Trophoblast cell (in vitro differentiated cells and primary cell): Measurements from ENCODE around the gene TPMT.

Experiments
- DNase-seq, 2 donors: peaks; one replicate each; pipeline ENCODE4 v3.0.0-alpha.2; 2016
- H2AFZ ChIP-seq: 2 replicates; pipeline ENCODE4 v1.6.1; 2013; ENCODE audit warnings: low read length, moderate library complexity, mild to moderate bottlenecking; ENCODE audit not compliant: insufficient read depth, poor library complexity
- H2AK5ac ChIP-seq: 2 replicates; pipeline ENCODE4 v1.6.1; 2013; ENCODE audit warnings: mild to moderate bottlenecking, low read length
- H2BK120ac ChIP-seq: 2 replicates; pipeline ENCODE4 v1.6.1; 2013; ENCODE audit warnings: low read length, mild to moderate bottlenecking, moderate library complexity; ENCODE audit not compliant: insufficient read depth, poor library complexity
- H2BK12ac ChIP-seq: 2 replicates; pipeline ENCODE4 v1.6.1; 2013; ENCODE audit warnings: mild to moderate bottlenecking, low read length, moderate library complexity
- H2BK5ac ChIP-seq: 2 replicates; pipeline ENCODE4 v1.6.1; 2013; ENCODE audit warnings: low read length, low read depth, moderate library complexity, mild to moderate bottlenecking; ENCODE audit not compliant: poor library complexity
- H3K14ac ChIP-seq: 2 replicates; pipeline ENCODE4 v1.6.1; 2013; ENCODE audit warnings: mild to moderate bottlenecking, low read length
- H3K18ac ChIP-seq: 2 replicates; pipeline ENCODE4 v1.6.1; 2013; ENCODE audit warnings: mild to moderate bottlenecking, low read length
- H3K23ac ChIP-seq: 2 replicates; pipeline ENCODE4 v1.6.1; 2013; ENCODE audit warnings: low read length
- H3K27ac ChIP-seq: 2 replicates; pipeline ENCODE4 v1.5.1; 2013; ENCODE audit warnings: low read depth, mild to moderate bottlenecking, inconsistent platforms, low read length, moderate library complexity
- H3K27me3 ChIP-seq: 2 replicates; pipeline ENCODE4 v1.6.1; 2013; ENCODE audit warnings: inconsistent platforms, mild to moderate bottlenecking, low read length, moderate library complexity; ENCODE audit not compliant: insufficient read depth
- H3K36me3 ChIP-seq, 2 experiments: 1 replicate in 1 of 2; 2 replicates in 1 of 2; pipeline ENCODE4 v1.6.1; 2013; ENCODE audit warnings: low read length in 2 of 2, mild to moderate bottlenecking in 2 of 2, moderate library complexity in 1 of 2; ENCODE audit not compliant: insufficient read depth in 2 of 2, control insufficient read depth in 1 of 2
- H3K4ac ChIP-seq: 2 replicates; pipeline ENCODE4 v1.6.1; 2013; ENCODE audit warnings: low read depth, mild to moderate bottlenecking, low read length, moderate library complexity
- H3K4me1 ChIP-seq, 2 experiments: 1 replicate in 1 of 2; 2 replicates in 1 of 2; pipeline ENCODE4 v1.6.1; 2013; ENCODE audit warnings: low read length in 2 of 2, mild to moderate bottlenecking in 2 of 2, moderate library complexity in 1 of 2; ENCODE audit not compliant: insufficient read depth in 2 of 2, control insufficient read depth in 1 of 2
- H3K4me2 ChIP-seq: 2 replicates; pipeline ENCODE4 v1.6.1; 2013; ENCODE audit warnings: inconsistent platforms, mild to moderate bottlenecking, low read length, moderate library complexity
- H3K4me3 ChIP-seq: 2 replicates; pipeline ENCODE4 v1.5.1; 2013; ENCODE audit warnings: mild to moderate bottlenecking, low read depth, low read length, inconsistent platforms
- H3K79me1 ChIP-seq: one replicate; pipeline ENCODE4 v1.6.1; 2013; ENCODE audit warnings: low read length
- H3K79me2 ChIP-seq: 2 replicates; pipeline ENCODE4 v1.6.1; 2013; ENCODE audit warnings: low read length, mild to moderate bottlenecking; ENCODE audit not compliant: control insufficient read depth, insufficient read depth, poor library complexity
- H3K9ac ChIP-seq: 2 replicates; pipeline ENCODE4 v1.6.1; 2013; ENCODE audit warnings: mild to moderate bottlenecking, low read length
- H3K9me3 ChIP-seq: 2 replicates; pipeline ENCODE4 v1.6.1; 2013; ENCODE audit warnings: low read depth, mild to moderate bottlenecking, control low read depth, inconsistent platforms, low read length; ENCODE audit not compliant: insufficient read depth
- H4K12ac ChIP-seq: 2 replicates; pipeline ENCODE4 v1.6.1; 2013; ENCODE audit warnings: low read depth, mild to moderate bottlenecking, low read length, moderate library complexity
- H4K8ac ChIP-seq: 2 replicates; pipeline ENCODE4 v1.6.1; 2013; ENCODE audit warnings: low read depth, mild to moderate bottlenecking, low read length, moderate library complexity
- H4K91ac ChIP-seq: one replicate; pipeline ENCODE4 v1.6.1; 2013; ENCODE audit warnings: low read depth, mild to moderate bottlenecking, low read length, moderate library complexity
- WGBS: extraction: QIAGEN DNeasy Blood & Tissue Kit; methylation state at CpG from one replicate; pipeline ENCODE4 v1.1.7; 2013; ENCODE audit warnings: missing lambda C conversion rate; ENCODE audit not compliant: insufficient read length, insufficient coverage; ENCODE audit errors: extremely low coverage; 5-methylcytosine and 5-hydroxymethylcytosine counted together

The TPMT gene

DNA sequence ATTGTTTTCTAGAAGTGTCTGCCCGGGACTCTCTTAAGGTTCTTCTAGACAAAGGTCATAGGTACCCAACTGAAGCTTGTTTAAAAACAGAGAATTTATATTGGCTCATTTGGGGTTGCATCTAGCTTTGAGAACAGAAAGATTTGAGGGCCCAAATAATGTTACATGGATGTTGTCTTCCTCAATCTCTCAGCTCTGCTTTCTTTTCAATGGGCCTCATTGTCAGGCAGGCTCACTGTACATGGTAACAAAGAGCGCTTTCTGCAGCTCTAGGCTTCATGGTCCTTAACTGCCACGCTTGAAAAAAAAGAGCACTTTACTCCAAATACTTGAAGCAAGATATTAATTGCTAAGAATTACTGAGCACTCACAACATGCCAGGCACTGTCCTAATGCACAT lies 54.6 kb downstream of the TPMT start:
- H3K14ac ChIP-seq = no peak overlapping the region
- no peak overlapping the region for H2BK5ac ChIP-seq
- H3K4me2 ChIP-seq = no peak overlapping the region
- no peak overlapping the region for H3K4ac ChIP-seq
- DNase-seq = no peak
- no peaks in the 10 kb centered on the region for H3K4me1 ChIP-seq
- no peak overlapping the region for H2BK12ac ChIP-seq
- H3K9ac ChIP-seq = no peak overlapping the region
- no peak overlapping the region for H4K91ac ChIP-seq
- no peaks in the 10 kb centered on the region for H3K79me2 ChIP-seq
- no peaks in the 10 kb centered on the region for H3K27me3 ChIP-seq
- H2AK5ac ChIP-seq = no peak overlapping the region
- H3K23ac ChIP-seq = no peak overlapping the region
- no peaks in the 10 kb centered on the region for H3K36me3 ChIP-seq
- no peaks in the 10 kb centered on the region for H3K9me3 ChIP-seq
- no peaks in the 10 kb centered on the region for H3K79me1 ChIP-seq
- no peak overlapping the region for H4K8ac ChIP-seq
- H3K27ac ChIP-seq = no peak overlapping the region
- H3K4me3 ChIP-seq = no peak overlapping the region
- H4K12ac ChIP-seq = no peak overlapping the region
- no peak overlapping the region for H2AFZ ChIP-seq
- H2BK120ac ChIP-seq = no peak overlapping the region
- no CpG with 5 or more reads among the region's 3 CpGs for WGBS
- no peak overlapping the region for H3K18ac ChIP-seq

DNA sequence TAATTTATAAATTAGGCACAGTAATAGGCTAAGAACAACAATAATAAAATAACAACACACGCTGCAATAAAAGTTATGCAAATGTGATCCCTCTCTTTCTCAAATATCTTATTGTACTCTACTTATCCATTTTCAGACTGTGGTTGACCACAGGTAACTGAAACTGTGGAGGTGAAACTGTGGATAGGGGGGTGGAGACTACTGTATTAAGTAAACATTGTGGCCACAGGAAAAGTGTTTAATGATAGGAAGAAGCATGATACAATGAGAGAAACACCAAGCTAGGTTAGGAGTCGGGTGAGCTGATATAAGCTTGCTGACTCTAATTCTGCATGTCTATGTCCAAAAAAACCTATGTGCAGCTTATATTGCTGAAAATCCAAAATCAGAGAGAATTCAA lies 55.4 kb downstream of the TPMT start:
- Histone ChIP-seq H3K18ac (no peak overlapping the region), H3K9ac (no peak overlapping the region), H2BK120ac (no peak overlapping the region), H3K27ac (no peak overlapping the region), H3K14ac (no peak overlapping the region), H3K79me2 (no peaks in the 10 kb centered on the region), H3K4me3 (no peak overlapping the region), H3K27me3 (no peaks in the 10 kb centered on the region), H4K12ac (no peak overlapping the region), H2BK12ac (no peak overlapping the region), H3K4me1 (no peaks in the 10 kb centered on the region), H3K4me2 (no peak overlapping the region), H4K8ac (no peak overlapping the region), H3K23ac (no peak overlapping the region), H3K79me1 (no peaks in the 10 kb centered on the region), H4K91ac (no peak overlapping the region), H3K9me3 (no peaks in the 10 kb centered on the region), H2AFZ (no peak overlapping the region), H3K36me3 (no peaks in the 10 kb centered on the region), H3K4ac (no peak overlapping the region), H2AK5ac (no peak overlapping the region), H2BK5ac (no peak overlapping the region)
- no CpG with 5 or more reads among the region's 2 CpGs for WGBS
- DNase-seq = no peak

DNA sequence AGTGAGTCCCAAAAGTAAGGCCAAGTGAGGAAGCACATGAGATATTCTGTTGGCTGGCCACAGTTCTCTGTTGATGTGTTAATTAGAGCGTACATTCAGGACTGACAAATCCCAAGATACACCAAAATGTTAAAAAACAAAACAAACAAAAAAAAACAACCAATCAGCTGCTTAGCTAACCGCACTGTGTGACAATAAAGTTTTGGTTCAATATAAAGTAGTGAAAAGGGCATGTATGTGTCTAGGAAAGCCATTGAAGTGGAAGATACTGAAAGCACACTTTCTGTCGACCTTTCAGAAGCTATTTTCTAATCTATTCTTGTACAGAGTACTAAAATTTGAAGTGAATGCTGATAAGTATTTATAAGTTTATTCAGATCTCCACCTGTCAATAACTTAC lies 58.5 kb downstream of the TPMT start:
- no CpG with 5 or more reads among the region's 3 CpGs for WGBS
- Histone ChIP-seq H3K9me3 (no peaks in the 10 kb centered on the region), H3K27me3 (no peaks in the 10 kb centered on the region), H3K27ac (no peak overlapping the region), H3K4me1 (no peaks in the 10 kb centered on the region), H2BK5ac (no peak overlapping the region), H3K23ac (no peak overlapping the region), H3K79me2 (no peaks in the 10 kb centered on the region), H2BK12ac (no peak overlapping the region), H2BK120ac (no peak overlapping the region), H3K14ac (no peak overlapping the region), H3K79me1 (no peaks in the 10 kb centered on the region), H2AFZ (no peak overlapping the region), H3K4me2 (no peak overlapping the region), H3K4ac (no peak overlapping the region), H4K12ac (no peak overlapping the region), H3K18ac (no peak overlapping the region), H3K9ac (no peak overlapping the region), H4K8ac (no peak overlapping the region), H4K91ac (no peak overlapping the region), H2AK5ac (no peak overlapping the region), H3K4me3 (no peak overlapping the region), H3K36me3 (no peaks in the 10 kb centered on the region)
- no peak for DNase-seq

DNA sequence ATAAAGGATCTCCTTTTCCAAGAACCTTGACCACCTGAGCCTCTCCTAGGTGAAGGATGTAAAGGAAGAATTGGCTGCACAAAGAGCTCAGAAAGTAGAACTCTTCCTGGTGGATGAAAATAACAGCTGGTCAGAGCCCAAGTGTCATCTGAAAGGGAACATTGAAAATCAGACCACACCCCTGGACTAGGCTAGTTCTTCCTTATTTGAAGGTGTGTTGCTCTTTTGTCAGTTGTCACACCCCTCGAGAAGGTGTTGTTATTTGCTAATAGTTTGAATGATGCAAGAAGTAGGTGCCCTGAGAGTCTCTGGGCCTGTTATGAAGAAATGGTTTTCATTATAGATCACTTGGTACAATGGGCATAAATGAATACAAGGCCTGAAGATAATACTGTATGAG lies 63.5 kb downstream of the TPMT start:
- no CpG with 5 or more reads among the region's 1 CpG for WGBS
- no peak overlapping the region for H4K91ac ChIP-seq
- H4K12ac ChIP-seq = no peak overlapping the region
- H2AK5ac ChIP-seq = no peak overlapping the region
- no peak overlapping the region for H3K4me2 ChIP-seq
- H3K23ac ChIP-seq = no peak overlapping the region
- no peak overlapping the region for H3K9ac ChIP-seq
- H2BK12ac ChIP-seq = no peak overlapping the region
- no peak overlapping the region for H2BK120ac ChIP-seq
- no peak overlapping the region for H4K8ac ChIP-seq
- H3K36me3 ChIP-seq = no peaks in the 10 kb centered on the region
- no peak overlapping the region for H3K14ac ChIP-seq
- no peak overlapping the region for H3K4ac ChIP-seq
- H3K79me2 ChIP-seq = no peaks in the 10 kb centered on the region
- no peaks in the 10 kb centered on the region for H3K27me3 ChIP-seq
- H3K9me3 ChIP-seq = peaks cover 7% of the 10 kb centered on the region
- no peak for DNase-seq
- H2BK5ac ChIP-seq = no peak overlapping the region
- no peak overlapping the region for H2AFZ ChIP-seq
- no peaks in the 10 kb centered on the region for H3K79me1 ChIP-seq
- no peaks in the 10 kb centered on the region for H3K4me1 ChIP-seq
- no peak overlapping the region for H3K27ac ChIP-seq
- no peak overlapping the region for H3K18ac ChIP-seq
- H3K4me3 ChIP-seq = no peak overlapping the region
